ENCODE measurements around the gene NFYC.

The NFYC gene

GRCh38 chr1:40760984-40761383 lies 69.5 kb downstream of the NFYC start:
- DNase-seq (ENCODE audit: low read depth, low spot score) = no peak
- TF ChIP-seq EZH2 (IDR thresholded peaks at IDR 0.05) (no peak), POLR2AphosphoS5 (IDR thresholded peaks at IDR 0.05; ENCODE audit: borderline replicate concordance, low read depth, low read length) (no peak), FOXP2 (optimal IDR thresholded peaks at IDR 0.05; ENCODE audit: control extremely low read depth, extremely low read length, insufficient read depth) (no peak)
- peaks cover 64% of the 10 kb centered on the region for H3K36me3 ChIP-seq (ENCODE audit: insufficient read depth, low read length)
- no peak overlapping the region for H3K4me3 ChIP-seq
- H3K9ac ChIP-seq (ENCODE audit: insufficient read length) = no peak overlapping the region
- H3K27ac ChIP-seq = peak overlapping the region; percentile 76; the same call in 1 of the 2 replicates
- H3K9me3 ChIP-seq (ENCODE audit: low read depth, low read length) = no peaks in the 10 kb centered on the region

GRCh38 chr1:40762144-40762923 lies 70.8 kb downstream of the NFYC start:
- peaks cover 66% of the 10 kb centered on the region for H3K36me3 ChIP-seq (ENCODE audit: insufficient read depth, low read length)
- TF ChIP-seq FOXP2 (optimal IDR thresholded peaks at IDR 0.05; ENCODE audit: control extremely low read depth, extremely low read length, insufficient read depth) (no peak), POLR2AphosphoS5 (IDR thresholded peaks at IDR 0.05; ENCODE audit: borderline replicate concordance, low read depth, low read length) (no peak), EZH2 (IDR thresholded peaks at IDR 0.05) (no peak)
- peak overlapping the region; percentile 76 for H3K27ac ChIP-seq
- H3K4me3 ChIP-seq = no peak overlapping the region
- no peak overlapping the region for H3K9ac ChIP-seq (ENCODE audit: insufficient read length)
- H3K9me3 ChIP-seq (ENCODE audit: low read depth, low read length) = no peaks in the 10 kb centered on the region
- DNase-seq (ENCODE audit: low read depth, low spot score) = no peak

GRCh38 chr1:40763742-40764532 lies 72.4 kb downstream of the NFYC start:
- TF ChIP-seq POLR2AphosphoS5 (IDR thresholded peaks at IDR 0.05; ENCODE audit: borderline replicate concordance, low read depth, low read length) (no peak; the same call in 1 of the 2 replicates), EZH2 (IDR thresholded peaks at IDR 0.05) (no peak)
- Histone ChIP-seq H3K9ac (ENCODE audit: insufficient read length) (peak overlapping the region; percentile 59), H3K36me3 (ENCODE audit: insufficient read depth, low read length) (peaks cover 64% of the 10 kb centered on the region), H3K9me3 (ENCODE audit: low read depth, low read length) (no peaks in the 10 kb centered on the region), H3K27ac (peak overlapping the region; percentile 97), H3K4me3 (peak overlapping the region; percentile 75)
- peak; percentile 69 for DNase-seq (ENCODE audit: low read depth, low spot score)

- H3K4me3 ChIP-seq = peak overlapping the region; percentile 17; the same call in 1 of the 2 replicates
- peaks cover 64% of the 10 kb centered on the region for H3K36me3 ChIP-seq (ENCODE audit: insufficient read depth, low read length)
- H3K9me3 ChIP-seq (ENCODE audit: low read depth, low read length) = no peaks in the 10 kb centered on the region
- H3K9ac ChIP-seq (ENCODE audit: insufficient read length) = peak overlapping the region; percentile 34
- H3K27ac ChIP-seq = peak overlapping the region; percentile 97
- TF ChIP-seq POLR2AphosphoS5 (IDR thresholded peaks at IDR 0.05; ENCODE audit: borderline replicate concordance, low read depth, low read length) (no peak), EZH2 (IDR thresholded peaks at IDR 0.05) (no peak), FOXP2 (optimal IDR thresholded peaks at IDR 0.05; ENCODE audit: control extremely low read depth, extremely low read length, insufficient read depth) (no peak)
- no peak for DNase-seq (ENCODE audit: low read depth, low spot score)
Observed at GRCh38 chr1:40764981-40765380, 73.5 kb downstream of the NFYC start.

- no peak for DNase-seq (ENCODE audit: low read depth, low spot score)
- peaks cover 71% of the 10 kb centered on the region for H3K36me3 ChIP-seq (ENCODE audit: insufficient read depth, low read length)
Observed at GRCh38 chr1:40766017-40766416, 74.5 kb downstream of the NFYC start.

GRCh38 chr1:40766560-40766959 lies 75.1 kb downstream of the NFYC start:
- no peak overlapping the region for H3K9ac ChIP-seq (ENCODE audit: insufficient read length)
- H3K27ac ChIP-seq = no peak overlapping the region
- TF ChIP-seq EZH2 (IDR thresholded peaks at IDR 0.05) (no peak), POLR2AphosphoS5 (IDR thresholded peaks at IDR 0.05; ENCODE audit: borderline replicate concordance, low read depth, low read length) (no peak), FOXP2 (optimal IDR thresholded peaks at IDR 0.05; ENCODE audit: control extremely low read depth, extremely low read length, insufficient read depth) (no peak)
- H3K4me3 ChIP-seq = no peak overlapping the region
- peaks cover 76% of the 10 kb centered on the region for H3K36me3 ChIP-seq (ENCODE audit: insufficient read depth, low read length)
- H3K9me3 ChIP-seq (ENCODE audit: low read depth, low read length) = no peaks in the 10 kb centered on the region
- no peak for DNase-seq (ENCODE audit: low read depth, low spot score)

More at GRCh38 chr1:40766017-40766416, 74.5 kb downstream of the NFYC start:
- no peak for TF ChIP-seq FOXP2 (optimal IDR thresholded peaks at IDR 0.05; ENCODE audit: control extremely low read depth, extremely low read length, insufficient read depth)
- TF ChIP-seq POLR2AphosphoS5 (IDR thresholded peaks at IDR 0.05; ENCODE audit: borderline replicate concordance, low read depth, low read length) = no peak
- no peak for TF ChIP-seq EZH2 (IDR thresholded peaks at IDR 0.05)
- Histone ChIP-seq H3K9me3 (ENCODE audit: low read depth, low read length) (no peaks in the 10 kb centered on the region), H3K4me3 (no peak overlapping the region), H3K27ac (peak overlapping the region; percentile 97), H3K9ac (ENCODE audit: insufficient read length) (no peak overlapping the region)

GRCh38 chr1:40768146-40768990 lies 76.9 kb downstream of the NFYC start:
- Histone ChIP-seq H3K9me3 (ENCODE audit: low read depth, low read length) (no peaks in the 10 kb centered on the region), H3K36me3 (ENCODE audit: insufficient read depth, low read length) (peaks cover 76% of the 10 kb centered on the region), H3K27ac (no peak overlapping the region), H3K9ac (ENCODE audit: insufficient read length) (no peak overlapping the region), H3K4me3 (no peak overlapping the region)
- no peak for TF ChIP-seq POLR2AphosphoS5 (IDR thresholded peaks at IDR 0.05; ENCODE audit: borderline replicate concordance, low read depth, low read length)
- no peak for TF ChIP-seq FOXP2 (optimal IDR thresholded peaks at IDR 0.05; ENCODE audit: control extremely low read depth, extremely low read length, insufficient read depth)
- TF ChIP-seq EZH2 (IDR thresholded peaks at IDR 0.05) = no peak
- DNase-seq (ENCODE audit: low read depth, low spot score) = no peak
